ENCODE results near the gene CDK11B. TPM values are rescaled to one million over a fixed set of nuclear protein-coding genes. Genes with fewer than 3 reads are reported as not detected.
"Not testable (repeated sequence)": the region's sequence is repeated elsewhere in the genome, so short reads cannot be mapped to it uniquely, and the experiment has no call there.

CDK11B gene
- total RNA-seq, 1 experiment from 2014 or later: 30.1 TPM

DNA sequence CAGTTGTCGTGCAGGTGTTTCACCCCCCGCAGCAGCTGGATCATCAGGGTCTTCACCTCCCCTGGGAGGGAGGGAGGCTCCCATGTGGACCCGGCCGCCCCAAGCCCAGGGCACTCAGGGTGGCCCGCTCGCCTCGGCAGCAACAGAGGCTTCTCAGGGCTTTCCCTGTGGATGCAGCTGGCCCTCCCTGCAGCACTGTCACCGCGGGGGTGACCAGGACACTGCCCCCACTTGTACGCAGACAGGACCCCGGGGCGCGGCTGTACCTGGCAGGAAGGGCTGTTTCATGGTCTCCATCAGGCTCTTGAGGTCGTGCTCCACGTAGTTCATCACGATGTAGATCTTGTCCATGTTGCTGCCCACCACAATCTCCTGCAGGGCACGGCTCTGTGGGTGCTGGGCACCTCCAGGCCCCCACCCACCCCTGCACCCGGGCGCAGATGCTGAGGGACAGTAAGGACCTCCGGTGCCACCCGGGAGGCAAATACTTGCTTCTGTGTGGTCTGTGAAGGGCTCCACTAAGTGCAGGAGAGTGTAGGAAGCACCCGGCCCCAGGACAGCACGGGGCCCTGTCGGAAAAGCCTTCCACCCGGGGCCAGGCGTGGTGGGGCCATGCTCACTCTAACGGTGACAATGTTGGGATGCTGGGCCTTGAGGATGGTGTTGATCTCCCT, 45.6 kb upstream of the CDK11B start:
- H3K9ac ChIP-seq (ENCODE audit: extremely low read depth, insufficient read length, low read length); H2AFZ ChIP-seq (ENCODE audit: low read length); H4K8ac ChIP-seq (replicated peaks; ENCODE audit: insufficient read length, low read depth, low read length); H2BK20ac ChIP-seq (ENCODE audit: low read depth, low read length, poor library complexity, severe bottlenecking); H3K14ac ChIP-seq (ENCODE audit: insufficient read depth, low read length); H3K4me1 Mint-ChIP-seq; H3K56ac ChIP-seq (ENCODE audit: insufficient read length, low read depth, low read length); H3K27me3 ChIP-seq (ENCODE audit: insufficient read depth, low read length); H4K20me1 ChIP-seq (ENCODE audit: control insufficient read depth, insufficient read depth, insufficient read length); DNase-seq; H3K18ac ChIP-seq (ENCODE audit: insufficient read length, low read depth, low read length); H2BK120ac ChIP-seq (ENCODE audit: low read depth, low read length, poor library complexity, severe bottlenecking); H3K9me3 Mint-ChIP-seq; H3K27ac ChIP-seq (ENCODE audit: insufficient read length, low read depth, low read length); H2AK5ac ChIP-seq (ENCODE audit: insufficient read length, low read length); H3K79me1 ChIP-seq (ENCODE audit: insufficient read depth, low read depth, low read length, poor library complexity, severe bottlenecking); H3K4me3 Mint-ChIP-seq; H2BK12ac ChIP-seq (ENCODE audit: insufficient read length, low read depth, low read length); H3K4me2 ChIP-seq (ENCODE audit: insufficient read depth, insufficient read length, low read length); H4K91ac ChIP-seq (ENCODE audit: insufficient read length, low read depth, low read length); H4K5ac ChIP-seq (ENCODE audit: insufficient read length, low read depth, low read length); H3K23ac ChIP-seq (ENCODE audit: insufficient read length, low read depth, low read length); H3K27me3 Mint-ChIP-seq (ENCODE audit: low read depth); H2BK5ac ChIP-seq (ENCODE audit: insufficient read length, low read length); H2BK15ac ChIP-seq (ENCODE audit: low read depth, low read length); H3K4me1 ChIP-seq (ENCODE audit: insufficient read depth, low read length); H3K23me2 ChIP-seq (ENCODE audit: insufficient read length, low read depth, low read length, poor library complexity, severe bottlenecking); H3K4ac ChIP-seq (ENCODE audit: low read depth, low read length); H3K9me3 ChIP-seq (ENCODE audit: control insufficient read depth, low read depth, low read length); H3K27ac Mint-ChIP-seq; H3K79me2 ChIP-seq (ENCODE audit: insufficient read depth, low read length); H3T11ph ChIP-seq (ENCODE audit: low read length): not testable (repeated sequence)
- WGBS (ENCODE audit: extremely low coverage, insufficient read length, low lambda C conversion rate): no CpG with 5 or more reads among the region's 27 CpGs
- peaks cover 2 to 10% (median 4%) of the 10 kb centered on the region in 3 experiments; a peak in 6 of 7 replicates for H3K36me3 Mint-ChIP-seq (ENCODE audit: insufficient read depth in 1 of 3, low read depth in 3 of 3)

Measured in H9 (cell line).